ENCODE results near the gene FGD5. TPM values are rescaled to one million over a fixed set of nuclear protein-coding genes. Genes with fewer than 3 reads are reported as not detected.

Gene FGD5
- total RNA-seq, 1 experiment from 2014 or later: not detected

DNA sequence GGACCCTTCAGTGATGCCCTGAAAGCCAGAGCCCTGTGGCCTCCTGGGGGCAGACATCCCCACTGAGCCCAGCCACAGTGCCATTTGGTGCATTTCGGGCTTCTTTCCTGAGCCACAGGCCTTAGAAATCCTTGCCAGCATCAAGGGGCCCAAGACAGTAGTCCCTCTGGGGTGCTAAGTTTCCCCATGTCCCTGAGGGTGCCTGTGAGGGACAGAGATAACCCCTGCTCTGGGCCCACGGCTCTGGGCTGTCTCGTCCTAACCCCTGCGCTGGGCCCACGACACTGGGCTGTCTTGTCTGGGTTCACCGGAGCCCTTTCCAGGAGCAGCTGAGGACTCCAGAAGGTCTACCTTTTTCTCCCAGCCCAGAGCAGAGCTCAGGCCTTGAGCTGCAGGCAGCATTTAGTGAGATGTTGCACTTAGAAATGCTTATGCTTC, 45.1 kb upstream of the FGD5 start:
- Histone ChIP-seq H3K4me1 (ENCODE audit: insufficient read depth, low read length, poor library complexity, severe bottlenecking) (no peaks in the 10 kb centered on the region), H3K4me3 (ENCODE audit: low read depth, low read length, poor library complexity, severe bottlenecking) (no peak overlapping the region), H3K27ac (ENCODE audit: low read depth, low read length, poor library complexity, severe bottlenecking) (no peak overlapping the region), H3K27me3 (replicated peaks; ENCODE audit: insufficient read depth, low read depth, low read length, poor library complexity) (no peaks in the 10 kb centered on the region), H3K9me3 (ENCODE audit: low read depth, low read length, poor library complexity, severe bottlenecking) (no peaks in the 10 kb centered on the region), H3K36me3 (ENCODE audit: insufficient read depth, low read length, poor library complexity, severe bottlenecking) (no peaks in the 10 kb centered on the region)
- ChIA-PET POLR2A (ENCODE audit: low non-redundant PET) (no interaction called here), CTCF (no interaction called here)
- intact Hi-C loops (cut with micrococcal nuclease; ENCODE audit: unreplicated experiment): loop anchor here (10.0 kb wide), 1 partner anchor 99 kb away; the partner anchor contains the start of gene C3orf20
- no peak for DNase-seq (ENCODE audit: low spot score)
- no TSS peak for BruUV-seq (replicated peaks)
- TF ChIP-seq EZH2 (IDR thresholded peaks at IDR 0.05; ENCODE audit: borderline replicate concordance, low read depth, low read length, poor library complexity, severe bottlenecking) (no peak), CTCF (conservative IDR thresholded peaks at IDR 0.05; ENCODE audit: low read depth, low read length) (no peak)

- CTCF ChIA-PET: no interaction called here
Observed at GRCh38 chr3:14774431-14774830, 44.3 kb upstream of the FGD5 start.

DNA sequence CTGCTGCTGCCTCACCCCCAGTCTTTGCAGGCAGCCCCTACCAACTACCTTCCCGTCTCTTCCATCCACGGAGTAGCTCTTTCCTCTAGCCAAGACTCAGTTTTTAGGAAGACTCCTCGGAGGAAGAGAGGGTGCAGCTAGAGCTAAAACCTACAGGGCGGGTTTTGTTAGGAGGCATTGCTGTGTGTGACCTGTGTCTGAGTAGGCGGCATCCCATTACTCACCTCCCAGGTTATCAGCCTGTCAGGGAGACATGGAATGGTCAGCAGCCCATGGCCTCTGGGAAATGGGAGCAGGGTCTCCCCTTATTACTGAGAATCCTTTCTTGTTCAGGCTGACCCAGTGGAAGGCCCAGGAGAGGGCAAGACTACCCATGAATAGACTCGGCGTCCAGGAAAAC, 43.8 kb upstream of the FGD5 start:
- H3K27ac ChIP-seq (ENCODE audit: low read depth, low read length, poor library complexity, severe bottlenecking): no peak overlapping the region
- CTCF ChIA-PET: no interaction called here
- no peak for TF ChIP-seq EZH2 (IDR thresholded peaks at IDR 0.05; ENCODE audit: borderline replicate concordance, low read depth, low read length, poor library complexity, severe bottlenecking)
- no peak for TF ChIP-seq CTCF (conservative IDR thresholded peaks at IDR 0.05; ENCODE audit: low read depth, low read length)
- H3K9me3 ChIP-seq (ENCODE audit: low read depth, low read length, poor library complexity, severe bottlenecking): peaks cover 6% of the 10 kb centered on the region
- no peaks in the 10 kb centered on the region for H3K36me3 ChIP-seq (ENCODE audit: insufficient read depth, low read length, poor library complexity, severe bottlenecking)
- intact Hi-C loops (cut with micrococcal nuclease; ENCODE audit: unreplicated experiment): loop anchor here (10.0 kb wide), 1 partner anchor 100 kb away; the partner anchor contains the start of gene C3orf20
- BruUV-seq (replicated peaks): no TSS peak
- H3K27me3 ChIP-seq (replicated peaks; ENCODE audit: insufficient read depth, low read depth, low read length, poor library complexity): no peaks in the 10 kb centered on the region
- no peak overlapping the region for H3K4me3 ChIP-seq (ENCODE audit: low read depth, low read length, poor library complexity, severe bottlenecking)
- no peak for DNase-seq (ENCODE audit: low spot score)
- H3K4me1 ChIP-seq (ENCODE audit: insufficient read depth, low read length, poor library complexity, severe bottlenecking): no peaks in the 10 kb centered on the region
- POLR2A ChIA-PET (ENCODE audit: low non-redundant PET): no interaction called here

More at GRCh38 chr3:14774431-14774830, 44.3 kb upstream of the FGD5 start:
- H3K27me3 ChIP-seq (replicated peaks; ENCODE audit: insufficient read depth, low read depth, low read length, poor library complexity): no peaks in the 10 kb centered on the region
- no peak for TF ChIP-seq CTCF (conservative IDR thresholded peaks at IDR 0.05; ENCODE audit: low read depth, low read length)
- no peak for TF ChIP-seq EZH2 (IDR thresholded peaks at IDR 0.05; ENCODE audit: borderline replicate concordance, low read depth, low read length, poor library complexity, severe bottlenecking)
- no TSS peak for BruUV-seq (replicated peaks)
- H3K36me3 ChIP-seq (ENCODE audit: insufficient read depth, low read length, poor library complexity, severe bottlenecking): no peaks in the 10 kb centered on the region
- POLR2A ChIA-PET (ENCODE audit: low non-redundant PET): no interaction called here
- H3K4me3 ChIP-seq (ENCODE audit: low read depth, low read length, poor library complexity, severe bottlenecking): no peak overlapping the region
- intact Hi-C loops (cut with micrococcal nuclease; ENCODE audit: unreplicated experiment): loop anchor here (10.0 kb wide), 1 partner anchor 100 kb away; the partner anchor contains the start of gene C3orf20
- H3K4me1 ChIP-seq (ENCODE audit: insufficient read depth, low read length, poor library complexity, severe bottlenecking): no peaks in the 10 kb centered on the region
- H3K27ac ChIP-seq (ENCODE audit: low read depth, low read length, poor library complexity, severe bottlenecking): no peak overlapping the region
- DNase-seq (ENCODE audit: low spot score): no peak
- H3K9me3 ChIP-seq (ENCODE audit: low read depth, low read length, poor library complexity, severe bottlenecking): peaks cover 3% of the 10 kb centered on the region

Data from A673 (cell line).